HCT116 (cell line): ENCODE data around the gene SDK1.

Source experiments
- CBX3 ChIP-seq: IDR thresholded peaks from 2 replicates; pipeline ENCODE4 v1.6.1; 2012; ENCODE audit warnings: low read depth
- CEBPB ChIP-seq: IDR thresholded peaks from 2 replicates; pipeline ENCODE4 v1.6.1; 2012; ENCODE audit warnings: low read depth
- ELF1 ChIP-seq: IDR thresholded peaks from 2 replicates; pipeline ENCODE4 v1.6.1; 2012; ENCODE audit warnings: low read depth, borderline replicate concordance
- EZH2 ChIP-seq: fragments of 200-600 bp; sonication (generic); IDR thresholded peaks from 2 replicates; pipeline ENCODE4 v1.6.1; 2017; ENCODE audit warnings: antibody characterized with exemption, mixed run types
- POLR2A ChIP-seq: IDR thresholded peaks from 2 replicates; pipeline ENCODE4 v1.7.0; 2011; ENCODE audit warnings: borderline replicate concordance; ENCODE audit not compliant: insufficient read depth, insufficient read length; ENCODE audit errors: extremely low read depth
- POLR2AphosphoS5 ChIP-seq: IDR thresholded peaks from 2 replicates; pipeline ENCODE4 v1.6.1; 2011; ENCODE audit warnings: mild to moderate bottlenecking, low read depth, low read length, moderate library complexity
- RAD21 ChIP-seq: IDR thresholded peaks from 2 replicates; pipeline ENCODE4 v1.6.1; 2012; ENCODE audit warnings: low read depth, mild to moderate bottlenecking
- SP1 ChIP-seq: IDR thresholded peaks from 2 replicates; pipeline ENCODE4 v1.6.1; 2012; ENCODE audit warnings: low read depth
- ZNF274 ChIP-seq: fragments of 200-500 bp; sonication (Bioruptor generic); IDR thresholded peaks from 2 replicates; pipeline ENCODE4 v1.6.1; 2014; ENCODE audit warnings: mild to moderate bottlenecking, low read depth, low read length, inconsistent platforms
- TF ChIP-seq, protein P1 (sequence below), 3 experiments: fragments of 200-600 bp in 1 of 3; sonication (generic) in 1 of 3; IDR thresholded peaks in 2 of 3; conservative IDR thresholded peaks in 1 of 3; 2 replicates each; pipeline ENCODE4 v1.5.1; 2012 to 2017; ENCODE audit warnings: low read depth in 2 of 3, low read length in 2 of 3, antibody characterized with exemption in 1 of 3, borderline replicate concordance in 1 of 3, control low read depth in 1 of 3, mild to moderate bottlenecking in 1 of 3, mixed read lengths in 1 of 3, mixed run types in 1 of 3, moderate library complexity in 1 of 3; ENCODE audit not compliant: insufficient read depth in 1 of 3
- TF ChIP-seq, protein P2 (sequence below): IDR thresholded peaks from 2 replicates; pipeline ENCODE4 v1.6.1; 2012; ENCODE audit warnings: low read depth
- TF ChIP-seq, protein P3 (sequence below): IDR thresholded peaks from 2 replicates; pipeline ENCODE4 v1.6.1; 2011; ENCODE audit warnings: mild to moderate bottlenecking, low read length, moderate library complexity; ENCODE audit not compliant: insufficient replicate concordance; ENCODE audit errors: extremely low read depth
- TF ChIP-seq, protein P4 (sequence below): IDR thresholded peaks from 2 replicates; pipeline ENCODE4 v1.6.1; 2012

DNA sequence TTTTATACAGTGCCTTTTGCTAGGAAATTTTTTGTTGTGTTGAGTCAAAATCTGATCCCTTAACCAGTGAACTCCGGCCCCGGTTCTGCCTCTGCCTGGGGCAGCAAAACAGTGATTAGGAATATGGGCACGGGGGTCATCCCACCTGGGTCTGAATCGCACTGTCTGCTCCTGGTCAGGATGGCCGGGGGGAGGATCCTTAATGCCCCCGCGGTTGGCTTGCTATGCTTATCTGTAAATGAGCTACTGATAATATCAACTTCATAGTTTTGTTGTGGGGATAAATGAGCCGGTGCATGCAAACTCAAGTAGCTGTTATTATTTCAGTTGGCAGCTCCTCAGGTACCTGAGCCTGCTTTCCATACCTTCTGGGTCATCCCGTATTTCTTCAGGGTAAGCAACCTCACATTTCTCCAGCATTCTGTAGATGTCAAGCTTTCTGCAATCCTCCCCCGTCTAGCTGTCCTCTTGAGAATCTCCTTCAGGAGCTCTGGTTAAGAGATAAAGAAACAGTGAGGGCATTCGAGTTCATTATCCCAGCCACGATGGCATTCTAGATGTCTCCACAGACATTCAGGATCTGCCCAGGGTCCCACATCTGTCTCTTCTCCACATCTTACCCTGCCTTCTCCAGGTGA, 592.2 kb downstream of the SDK1 start:
- no peak for TF ChIP-seq POLR2A
- TF ChIP-seq, protein P1, sequence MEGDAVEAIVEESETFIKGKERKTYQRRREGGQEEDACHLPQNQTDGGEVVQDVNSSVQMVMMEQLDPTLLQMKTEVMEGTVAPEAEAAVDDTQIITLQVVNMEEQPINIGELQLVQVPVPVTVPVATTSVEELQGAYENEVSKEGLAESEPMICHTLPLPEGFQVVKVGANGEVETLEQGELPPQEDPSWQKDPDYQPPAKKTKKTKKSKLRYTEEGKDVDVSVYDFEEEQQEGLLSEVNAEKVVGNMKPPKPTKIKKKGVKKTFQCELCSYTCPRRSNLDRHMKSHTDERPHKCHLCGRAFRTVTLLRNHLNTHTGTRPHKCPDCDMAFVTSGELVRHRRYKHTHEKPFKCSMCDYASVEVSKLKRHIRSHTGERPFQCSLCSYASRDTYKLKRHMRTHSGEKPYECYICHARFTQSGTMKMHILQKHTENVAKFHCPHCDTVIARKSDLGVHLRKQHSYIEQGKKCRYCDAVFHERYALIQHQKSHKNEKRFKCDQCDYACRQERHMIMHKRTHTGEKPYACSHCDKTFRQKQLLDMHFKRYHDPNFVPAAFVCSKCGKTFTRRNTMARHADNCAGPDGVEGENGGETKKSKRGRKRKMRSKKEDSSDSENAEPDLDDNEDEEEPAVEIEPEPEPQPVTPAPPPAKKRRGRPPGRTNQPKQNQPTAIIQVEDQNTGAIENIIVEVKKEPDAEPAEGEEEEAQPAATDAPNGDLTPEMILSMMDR (IDR thresholded peaks at IDR 0.05 in 2 of 3, conservative IDR thresholded peaks at IDR 0.05 in 1 of 3; ENCODE audit: borderline replicate concordance in 1 of 3, insufficient read depth in 1 of 3, low read depth in 2 of 3, low read length in 2 of 3) = no peak
- no peak for TF ChIP-seq EZH2
- TF ChIP-seq RAD21 = no peak
- TF ChIP-seq, protein P2, sequence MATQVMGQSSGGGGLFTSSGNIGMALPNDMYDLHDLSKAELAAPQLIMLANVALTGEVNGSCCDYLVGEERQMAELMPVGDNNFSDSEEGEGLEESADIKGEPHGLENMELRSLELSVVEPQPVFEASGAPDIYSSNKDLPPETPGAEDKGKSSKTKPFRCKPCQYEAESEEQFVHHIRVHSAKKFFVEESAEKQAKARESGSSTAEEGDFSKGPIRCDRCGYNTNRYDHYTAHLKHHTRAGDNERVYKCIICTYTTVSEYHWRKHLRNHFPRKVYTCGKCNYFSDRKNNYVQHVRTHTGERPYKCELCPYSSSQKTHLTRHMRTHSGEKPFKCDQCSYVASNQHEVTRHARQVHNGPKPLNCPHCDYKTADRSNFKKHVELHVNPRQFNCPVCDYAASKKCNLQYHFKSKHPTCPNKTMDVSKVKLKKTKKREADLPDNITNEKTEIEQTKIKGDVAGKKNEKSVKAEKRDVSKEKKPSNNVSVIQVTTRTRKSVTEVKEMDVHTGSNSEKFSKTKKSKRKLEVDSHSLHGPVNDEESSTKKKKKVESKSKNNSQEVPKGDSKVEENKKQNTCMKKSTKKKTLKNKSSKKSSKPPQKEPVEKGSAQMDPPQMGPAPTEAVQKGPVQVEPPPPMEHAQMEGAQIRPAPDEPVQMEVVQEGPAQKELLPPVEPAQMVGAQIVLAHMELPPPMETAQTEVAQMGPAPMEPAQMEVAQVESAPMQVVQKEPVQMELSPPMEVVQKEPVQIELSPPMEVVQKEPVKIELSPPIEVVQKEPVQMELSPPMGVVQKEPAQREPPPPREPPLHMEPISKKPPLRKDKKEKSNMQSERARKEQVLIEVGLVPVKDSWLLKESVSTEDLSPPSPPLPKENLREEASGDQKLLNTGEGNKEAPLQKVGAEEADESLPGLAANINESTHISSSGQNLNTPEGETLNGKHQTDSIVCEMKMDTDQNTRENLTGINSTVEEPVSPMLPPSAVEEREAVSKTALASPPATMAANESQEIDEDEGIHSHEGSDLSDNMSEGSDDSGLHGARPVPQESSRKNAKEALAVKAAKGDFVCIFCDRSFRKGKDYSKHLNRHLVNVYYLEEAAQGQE = no peak
- no peak for TF ChIP-seq CEBPB
- TF ChIP-seq, protein P3, sequence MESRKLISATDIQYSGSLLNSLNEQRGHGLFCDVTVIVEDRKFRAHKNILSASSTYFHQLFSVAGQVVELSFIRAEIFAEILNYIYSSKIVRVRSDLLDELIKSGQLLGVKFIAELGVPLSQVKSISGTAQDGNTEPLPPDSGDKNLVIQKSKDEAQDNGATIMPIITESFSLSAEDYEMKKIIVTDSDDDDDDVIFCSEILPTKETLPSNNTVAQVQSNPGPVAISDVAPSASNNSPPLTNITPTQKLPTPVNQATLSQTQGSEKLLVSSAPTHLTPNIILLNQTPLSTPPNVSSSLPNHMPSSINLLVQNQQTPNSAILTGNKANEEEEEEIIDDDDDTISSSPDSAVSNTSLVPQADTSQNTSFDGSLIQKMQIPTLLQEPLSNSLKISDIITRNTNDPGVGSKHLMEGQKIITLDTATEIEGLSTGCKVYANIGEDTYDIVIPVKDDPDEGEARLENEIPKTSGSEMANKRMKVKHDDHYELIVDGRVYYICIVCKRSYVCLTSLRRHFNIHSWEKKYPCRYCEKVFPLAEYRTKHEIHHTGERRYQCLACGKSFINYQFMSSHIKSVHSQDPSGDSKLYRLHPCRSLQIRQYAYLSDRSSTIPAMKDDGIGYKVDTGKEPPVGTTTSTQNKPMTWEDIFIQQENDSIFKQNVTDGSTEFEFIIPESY = no peak
- no peak for TF ChIP-seq SP1
- TF ChIP-seq POLR2AphosphoS5 = no peak
- TF ChIP-seq ZNF274 = no peak
- no peak for TF ChIP-seq ELF1
- TF ChIP-seq, protein P4, sequence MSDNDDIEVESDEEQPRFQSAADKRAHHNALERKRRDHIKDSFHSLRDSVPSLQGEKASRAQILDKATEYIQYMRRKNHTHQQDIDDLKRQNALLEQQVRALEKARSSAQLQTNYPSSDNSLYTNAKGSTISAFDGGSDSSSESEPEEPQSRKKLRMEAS = no peak
- TF ChIP-seq CBX3 = no peak
